NCI-H2107 treated with DMSO at 0.1 percent for 48 hours (cell line): ENCODE results near the gene SCGB1C2.
A peak's percentile ranks its signal among the peaks of the same experiment; 100 is the strongest.
"Not testable (repeated sequence)": the region's sequence is repeated elsewhere in the genome, so short reads cannot be mapped to it uniquely, and the experiment has no call there.

Experiments
- DNase-seq: peaks from one replicate; lab custom pipeline; 2025; ENCODE audit not compliant: unreplicated experiment; lab: John Stamatoyannopoulos, UW

SCGB1C2 gene

DNA sequence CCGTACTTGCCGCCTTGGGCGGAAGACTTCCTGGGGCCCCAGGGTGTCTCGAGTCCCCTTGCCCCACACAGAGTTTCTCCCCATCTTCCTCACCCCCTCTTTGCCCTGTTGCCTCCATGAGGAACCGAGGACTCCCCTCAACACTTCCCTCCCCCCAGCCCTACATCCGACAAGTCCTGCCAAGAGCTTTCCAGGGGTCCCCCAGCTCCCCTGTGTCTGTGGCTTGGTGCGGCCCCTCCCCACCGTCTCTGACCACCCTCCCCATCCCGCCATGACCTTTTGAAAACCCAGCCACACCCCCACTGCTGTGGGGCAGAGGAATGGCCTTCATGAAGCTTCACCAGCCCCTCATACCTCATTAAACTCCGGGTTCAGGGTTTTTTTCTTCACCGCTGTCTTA is 11.4 kb downstream of the SCGB1C2 start:
- no peak for DNase-seq

DNA sequence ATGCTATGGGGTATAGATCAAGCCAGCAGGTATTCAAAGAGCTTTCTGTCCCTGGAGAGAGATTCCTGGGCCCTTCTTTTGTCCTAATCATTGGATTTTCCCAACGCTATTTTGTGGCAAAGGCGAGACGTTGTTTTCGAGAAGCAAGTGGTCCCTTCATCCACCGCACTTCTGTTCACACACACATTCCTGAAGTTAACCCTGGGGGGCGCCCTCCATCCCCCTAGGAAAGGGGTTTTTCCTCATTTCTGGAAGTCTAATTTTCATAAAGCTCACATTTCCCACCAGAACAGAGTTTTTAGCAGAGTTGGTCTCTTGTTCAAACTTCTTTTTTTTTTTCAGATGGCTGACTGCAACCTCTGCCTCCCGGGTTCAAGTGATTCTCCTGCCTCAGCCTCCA is 11.9 kb downstream of the SCGB1C2 start:
- no peak for DNase-seq

DNA sequence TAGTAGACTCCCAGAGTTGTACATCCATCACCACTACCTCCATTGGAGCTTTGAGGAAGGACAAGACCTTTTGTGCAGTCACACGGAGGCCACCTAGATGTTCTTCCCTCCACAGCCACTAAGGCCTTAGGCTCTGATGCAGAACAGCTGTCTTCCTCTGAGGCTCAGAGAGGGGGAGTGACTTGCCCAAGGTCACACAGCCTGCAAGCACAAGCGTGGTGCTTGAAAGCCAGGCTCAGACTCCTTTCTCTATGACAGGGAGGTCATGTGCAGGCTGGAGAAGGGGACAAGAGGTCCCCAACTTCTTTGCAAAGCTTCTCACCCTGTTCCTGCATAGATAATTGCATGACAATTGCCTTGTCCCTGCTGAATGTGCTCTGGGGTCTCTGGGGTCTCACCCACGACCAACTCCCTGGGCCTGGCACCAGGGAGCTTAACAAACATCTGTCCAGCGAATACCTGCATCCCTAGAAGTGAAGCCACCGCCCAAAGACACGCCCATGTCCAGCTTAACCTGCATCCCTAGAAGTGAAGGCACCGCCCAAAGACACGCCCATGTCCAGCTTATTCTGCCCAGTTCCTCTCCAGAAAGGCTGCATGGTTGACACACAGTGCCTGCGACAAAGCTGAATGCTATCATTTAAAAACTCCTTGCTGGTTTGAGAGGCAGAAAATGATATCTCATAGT is 12.7 kb downstream of the SCGB1C2 start:
- no peak for DNase-seq

DNA sequence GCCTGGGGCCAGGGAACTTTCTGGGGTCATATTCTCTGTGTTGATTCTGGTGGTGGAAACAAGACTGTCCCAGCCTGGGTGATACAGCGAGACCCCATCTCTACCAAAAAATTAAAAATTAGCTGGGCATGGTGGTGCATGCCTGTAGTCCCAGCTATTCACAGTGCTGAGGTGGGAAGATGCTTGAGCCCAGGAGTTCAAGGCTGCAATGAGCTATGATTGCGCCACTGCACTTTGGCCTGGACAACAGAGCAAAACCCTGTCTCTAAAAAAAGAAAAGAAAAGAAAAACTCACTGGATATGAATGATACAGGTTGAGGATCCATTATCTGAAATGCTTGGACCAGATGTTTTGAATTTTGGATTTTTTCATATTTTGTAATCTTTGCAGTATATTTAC is 13.6 kb downstream of the SCGB1C2 start:
- DNase-seq = no peak

DNA sequence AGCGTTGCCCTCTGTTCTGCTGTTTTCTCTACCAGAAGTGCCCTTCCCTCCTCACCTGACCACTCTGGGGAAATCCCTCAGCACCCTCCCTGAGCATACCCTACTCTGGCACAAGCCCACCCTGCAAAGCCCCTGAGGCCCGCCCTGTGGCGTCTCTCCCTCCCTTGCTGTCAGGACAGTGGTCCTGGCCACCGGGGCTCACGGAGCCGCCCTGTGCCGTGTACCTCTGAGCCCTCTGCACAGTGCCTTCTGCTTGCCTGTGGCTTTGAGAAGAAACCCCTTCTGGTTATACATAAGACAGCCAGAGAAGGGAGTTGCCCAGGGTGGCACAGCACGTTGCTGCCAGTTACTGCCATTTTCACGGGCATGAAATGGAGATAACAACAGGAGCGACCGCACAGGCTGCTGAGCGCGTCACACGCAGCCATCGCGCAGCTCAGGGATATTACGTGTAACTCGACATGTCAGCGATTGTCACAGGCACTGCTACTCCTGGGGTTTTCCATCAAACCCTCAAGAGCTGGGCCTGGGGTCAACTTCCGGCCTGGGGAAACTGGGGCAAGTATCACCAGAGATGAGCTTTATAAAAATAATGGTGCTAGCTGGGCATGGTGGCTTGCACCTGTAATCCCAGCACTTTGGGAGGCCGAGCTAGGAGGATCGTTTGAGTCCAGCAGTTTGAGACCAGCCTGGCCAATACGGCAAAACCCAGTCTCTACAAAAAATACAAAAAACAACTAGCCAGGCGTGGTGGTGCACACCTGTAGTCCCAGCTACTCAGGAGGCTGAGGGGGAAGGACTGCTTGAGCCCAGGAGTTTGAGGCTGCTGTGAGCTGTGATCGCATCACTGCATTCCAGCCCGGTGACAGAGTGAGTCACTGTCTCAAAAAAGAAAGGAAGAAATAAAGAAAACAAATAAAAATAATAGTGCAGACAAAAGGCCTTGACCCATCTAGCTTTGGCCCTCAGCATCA is 14.8 kb downstream of the SCGB1C2 start:
- no peak for DNase-seq

DNA sequence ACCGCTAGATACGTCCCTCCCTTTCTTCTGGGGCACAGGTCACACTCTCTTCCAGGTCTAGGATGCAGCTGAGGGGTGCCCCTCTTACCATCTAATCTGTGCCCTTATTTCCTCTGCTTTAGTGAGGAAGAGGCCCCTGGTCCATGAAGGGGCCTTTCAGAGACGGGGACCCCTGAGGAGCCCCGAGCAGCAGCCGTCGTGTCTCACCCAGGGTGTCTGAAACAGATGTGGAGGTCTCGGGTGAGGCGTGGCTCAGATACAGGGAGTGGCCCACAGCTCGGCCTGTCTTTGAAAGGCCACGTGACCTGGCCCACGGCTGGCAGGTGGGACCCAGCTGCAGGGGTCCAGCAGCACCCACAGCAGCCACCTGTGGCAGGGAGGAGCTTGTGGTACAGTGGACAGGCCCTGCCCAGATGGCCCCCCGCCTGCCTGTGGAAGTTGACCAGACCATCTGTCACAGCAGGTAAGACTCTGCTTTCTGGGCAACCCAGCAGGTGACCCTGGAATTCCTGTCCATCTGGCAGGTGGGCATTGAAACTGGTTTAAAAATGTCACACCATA is 15.6 kb downstream of the SCGB1C2 start:
- no peak for DNase-seq

DNA sequence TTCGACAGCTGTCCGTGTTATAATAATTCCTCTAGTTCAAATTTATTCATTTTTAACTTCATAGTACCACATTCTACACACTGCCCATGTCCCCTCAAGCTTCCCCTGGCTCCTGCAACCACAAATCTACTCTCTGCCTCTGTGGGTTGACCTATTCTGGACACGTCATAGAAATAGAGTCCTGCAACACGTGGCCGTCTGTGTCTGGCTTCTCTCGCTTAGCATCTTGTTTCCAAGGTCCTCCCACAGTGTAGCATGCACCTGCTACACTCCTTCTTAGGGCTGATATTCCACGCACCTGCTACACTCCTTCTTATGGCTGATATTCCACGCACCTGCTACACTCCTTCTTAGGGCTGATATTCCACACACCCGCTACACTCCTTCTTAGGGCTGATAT is 16.5 kb downstream of the SCGB1C2 start:
- DNase-seq = no peak

DNA sequence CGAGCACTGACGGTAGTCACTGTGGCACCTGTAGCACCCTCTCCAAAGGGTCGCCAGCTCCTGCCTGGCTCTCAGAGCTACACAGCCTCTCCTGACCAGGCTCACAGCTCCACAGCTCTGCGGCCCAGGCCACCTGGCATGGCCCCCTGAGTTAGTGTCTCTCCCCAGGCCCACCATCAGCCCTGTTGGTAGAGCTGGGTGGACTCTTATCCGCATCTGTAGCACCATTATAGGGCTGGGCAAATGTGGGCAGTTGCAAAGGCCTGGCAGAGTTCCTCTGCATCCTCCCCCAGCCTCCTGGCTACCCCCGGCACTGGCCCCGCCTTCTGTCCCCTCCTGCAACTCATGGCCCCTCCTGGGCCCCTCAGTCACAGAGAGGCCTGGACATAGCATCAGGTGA is 18.2 kb downstream of the SCGB1C2 start:
- DNase-seq = no peak

DNA sequence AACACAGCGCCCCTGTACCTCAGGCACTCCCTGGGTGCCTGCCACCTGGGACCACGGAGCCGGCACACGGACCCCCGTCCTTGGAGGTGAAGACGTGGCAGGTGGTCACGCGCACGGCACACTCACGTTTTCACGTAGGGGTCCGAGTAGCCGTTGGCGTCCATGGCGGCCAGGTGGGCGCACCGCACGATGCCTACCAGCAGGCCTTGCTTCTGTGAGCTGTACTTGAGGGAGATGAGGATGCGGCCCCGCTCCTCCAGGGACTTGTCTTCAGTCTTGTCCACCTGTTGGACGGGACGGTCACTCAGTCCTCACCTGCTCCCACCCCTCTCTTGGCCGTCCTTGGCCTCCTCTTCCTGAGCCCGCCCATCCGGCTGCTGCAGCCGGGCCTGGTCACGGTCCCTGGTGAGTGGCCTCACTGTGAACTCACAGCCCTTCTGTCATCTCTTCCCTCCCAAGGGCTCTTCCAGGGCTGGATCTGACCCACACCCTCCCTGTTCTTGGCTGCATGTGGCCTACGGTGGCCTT is 18.8 kb downstream of the SCGB1C2 start:
- no peak for DNase-seq

DNA sequence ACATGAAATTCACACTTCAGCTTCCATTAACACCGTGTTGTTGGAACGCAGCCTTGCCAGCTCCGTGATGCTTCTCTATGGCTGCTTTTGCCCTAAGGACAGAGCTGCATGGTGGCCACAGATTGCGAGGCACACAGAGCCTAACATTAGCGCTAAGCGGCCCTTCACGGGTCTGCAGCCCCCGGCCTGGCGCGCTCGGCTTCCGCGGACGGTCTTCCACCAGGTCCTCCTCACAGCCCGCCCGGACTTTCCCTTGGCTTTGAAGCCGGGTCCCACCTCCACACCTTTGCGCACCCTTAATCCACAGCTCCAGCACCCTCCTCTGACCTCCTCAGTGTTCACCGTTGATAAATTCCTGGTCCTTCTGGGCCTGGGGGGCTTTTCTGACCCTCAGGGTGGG is 19.6 kb downstream of the SCGB1C2 start:
- DNase-seq = no peak

DNA sequence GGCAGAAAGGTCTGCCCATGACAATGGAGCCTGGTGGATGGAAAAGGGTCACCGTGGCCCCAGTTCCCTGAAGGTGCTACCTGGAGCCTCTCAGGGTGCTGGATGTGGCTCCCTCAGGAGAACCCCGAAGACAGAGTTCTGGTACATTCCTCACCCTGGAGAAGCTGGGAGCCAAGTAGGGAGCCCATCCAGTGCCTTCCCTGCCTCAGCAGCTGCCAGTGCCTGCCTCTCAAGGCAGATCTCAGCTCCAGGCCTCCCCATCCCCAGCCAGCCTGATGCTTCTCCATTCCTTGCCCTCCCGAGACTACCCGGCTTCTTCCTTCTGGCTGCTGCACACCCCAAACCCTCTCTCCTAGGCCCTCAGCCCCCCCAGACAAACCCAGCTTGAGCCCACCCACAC is 20.5 kb downstream of the SCGB1C2 start:
- DNase-seq = no peak

DNA sequence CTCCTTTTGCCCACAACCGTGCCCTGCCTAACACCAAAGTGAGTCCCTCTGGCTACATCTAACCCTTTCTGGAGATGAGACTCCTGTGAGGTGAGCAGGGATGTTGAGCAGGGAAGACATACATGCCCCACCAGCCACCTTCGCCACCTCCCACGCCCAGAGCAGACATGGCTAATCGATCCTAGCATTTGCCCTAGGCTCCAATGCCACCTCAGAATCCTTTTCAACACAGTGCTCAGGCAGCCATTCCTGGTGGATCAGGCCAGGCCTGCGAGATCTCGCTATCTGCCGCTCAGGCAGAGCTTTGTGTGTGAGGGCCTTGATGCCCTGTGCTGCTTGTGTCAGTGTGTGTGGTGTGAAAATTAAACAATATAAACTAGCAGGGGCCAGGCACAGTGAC is 21.0 kb downstream of the SCGB1C2 start:
- DNase-seq = no peak

DNA sequence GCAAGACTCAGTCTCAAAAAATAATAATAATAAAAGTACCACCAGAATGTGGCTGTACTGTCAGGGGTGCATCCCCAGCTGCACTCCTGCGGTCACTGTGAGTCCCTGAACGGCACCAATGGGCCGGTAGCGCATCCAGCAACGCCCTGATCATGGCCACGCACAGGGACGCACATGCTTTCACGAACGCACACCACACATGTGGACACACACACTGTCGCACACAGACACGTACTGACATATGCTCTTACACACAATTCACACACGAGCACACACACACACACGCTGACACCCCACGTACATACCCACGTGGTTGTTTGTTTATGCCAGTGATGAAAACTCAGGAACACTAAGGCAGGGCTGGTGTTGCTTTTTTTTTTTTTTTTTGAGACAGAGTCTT is 22.2 kb downstream of the SCGB1C2 start:
- DNase-seq = no peak

DNA sequence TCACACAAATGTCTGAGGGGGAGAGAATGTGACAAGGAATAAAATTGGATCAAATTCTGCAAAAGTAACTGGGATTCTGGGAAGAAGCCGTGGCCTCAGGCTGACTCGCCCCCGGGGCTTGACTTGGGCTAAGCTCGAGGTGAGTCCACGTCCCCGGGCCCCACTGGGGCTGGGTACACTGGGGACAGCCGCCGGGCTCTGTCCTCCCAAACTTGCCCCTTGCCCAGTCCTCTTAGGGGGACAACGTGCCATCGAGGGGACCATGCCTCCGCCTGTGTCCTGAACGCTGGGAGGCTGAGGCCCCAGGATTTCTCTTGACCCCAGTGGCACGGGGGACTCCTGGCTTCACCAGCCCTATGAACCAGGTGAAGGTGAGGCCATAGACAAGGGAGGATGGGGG is 23.0 kb downstream of the SCGB1C2 start:
- no peak for DNase-seq

DNA sequence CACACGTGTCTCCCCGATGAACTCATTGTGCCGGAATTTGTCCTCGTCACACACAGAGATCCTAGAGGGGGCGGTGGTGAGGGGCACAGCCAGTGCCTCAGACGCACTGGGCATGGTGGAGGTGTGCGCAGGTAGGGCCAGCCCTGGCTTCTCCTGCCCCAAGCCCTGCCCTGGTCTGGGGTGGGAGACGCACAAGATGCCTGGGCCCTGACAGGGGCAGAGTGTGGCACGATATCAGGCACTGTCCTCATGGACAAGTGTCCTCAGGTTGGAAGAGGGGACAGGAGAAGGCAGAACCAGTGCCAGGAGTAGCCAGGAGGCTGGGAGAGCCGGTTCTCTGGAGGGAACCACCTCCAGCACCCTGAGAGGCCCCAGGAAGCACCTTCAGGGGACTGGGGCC is 24.1 kb downstream of the SCGB1C2 start:
- DNase-seq = no peak

DNA sequence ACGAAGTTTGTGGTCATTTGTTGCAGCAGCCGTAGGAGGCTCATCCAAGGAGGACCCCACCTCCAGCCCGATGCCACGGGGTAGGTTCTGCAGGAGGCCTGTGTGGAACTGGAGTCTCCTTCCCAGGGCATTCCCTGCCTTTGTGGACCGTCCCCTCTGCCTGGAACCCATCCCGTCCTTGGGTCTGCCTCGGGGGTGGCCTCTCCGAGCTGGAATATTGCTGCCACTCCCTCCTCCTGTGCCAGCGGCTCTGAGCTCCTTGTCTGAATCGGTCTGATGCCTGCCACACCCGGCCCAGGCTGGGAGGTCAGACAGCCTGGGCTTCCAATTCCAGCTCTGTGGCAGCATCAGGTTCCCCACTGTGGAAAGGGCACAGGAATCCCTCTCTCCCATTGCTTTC is 25.3 kb downstream of the SCGB1C2 start:
- DNase-seq = no peak

DNA sequence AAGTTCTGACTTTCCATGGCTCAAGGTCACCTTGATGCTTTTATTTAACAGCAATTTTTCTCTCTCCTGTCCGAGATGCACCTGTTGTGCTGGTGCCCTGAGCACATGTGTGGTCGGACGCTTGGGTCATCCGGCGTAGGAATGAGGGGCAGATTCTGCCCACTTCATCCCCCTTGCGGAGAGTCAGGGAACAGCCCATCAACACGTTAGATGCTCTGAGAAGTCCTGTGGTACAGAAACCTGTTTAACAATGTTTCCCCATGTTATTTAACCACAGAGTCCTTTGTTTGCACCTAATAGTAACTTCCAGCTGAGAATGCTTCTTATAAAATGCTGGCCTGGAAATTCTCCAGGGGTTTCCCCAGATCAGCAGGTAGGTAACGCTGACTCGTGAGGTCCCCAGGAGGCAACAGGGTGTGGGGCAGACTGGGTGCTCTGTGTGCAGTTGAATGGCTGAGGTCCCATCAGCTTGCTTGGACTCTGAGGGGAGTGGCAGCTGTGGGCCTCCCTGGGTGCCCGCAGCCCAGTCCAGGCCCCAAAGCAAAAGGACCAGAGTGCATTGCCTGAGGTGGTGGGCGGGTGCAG is 26.2 kb downstream of the SCGB1C2 start:
- peak; percentile 5 for DNase-seq

DNA sequence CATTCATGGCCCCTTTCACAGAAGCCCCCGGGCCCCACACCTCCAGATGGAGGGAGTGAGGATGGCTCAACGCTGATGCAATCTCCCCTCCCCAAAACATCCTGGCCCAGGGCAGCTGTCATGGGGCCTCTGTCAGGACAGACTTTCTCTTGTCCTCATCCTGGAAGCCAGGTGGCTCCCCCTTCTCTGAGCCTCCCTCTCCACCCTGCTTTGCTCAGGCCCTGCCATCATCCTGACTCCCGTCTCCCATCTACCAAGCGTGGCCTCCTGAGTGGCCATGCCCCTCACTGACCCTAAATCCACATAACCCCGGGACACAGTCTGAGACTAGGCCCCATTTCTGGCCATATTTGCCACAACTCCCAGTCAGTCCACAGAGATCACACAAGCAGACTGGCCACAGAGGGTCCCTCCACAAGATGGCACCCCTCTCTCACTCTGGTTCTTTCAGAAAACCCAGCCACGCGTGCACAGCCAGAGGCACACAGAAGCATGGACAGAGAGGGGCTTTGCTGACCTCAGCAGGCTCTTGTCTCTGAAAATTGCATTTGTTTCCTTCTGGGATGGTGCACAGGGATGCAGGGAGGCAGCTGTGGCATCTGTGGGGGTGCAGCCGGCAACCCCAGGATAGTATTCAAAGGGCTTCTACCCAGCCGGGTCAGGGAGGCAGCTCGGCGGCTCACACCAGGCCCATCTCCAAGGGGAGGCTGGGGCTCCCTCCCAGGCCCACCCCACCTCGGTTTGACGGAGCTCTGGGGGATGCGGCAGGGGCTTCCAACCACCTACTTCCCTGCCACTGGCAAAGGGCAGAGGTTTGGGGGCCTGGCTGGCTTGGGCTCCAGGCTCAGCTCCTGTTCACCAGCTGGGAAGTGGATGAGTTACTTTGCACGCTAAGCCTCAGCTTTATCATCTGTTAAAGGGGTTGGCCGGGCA is 27.2 kb downstream of the SCGB1C2 start:
- DNase-seq = no peak

DNA sequence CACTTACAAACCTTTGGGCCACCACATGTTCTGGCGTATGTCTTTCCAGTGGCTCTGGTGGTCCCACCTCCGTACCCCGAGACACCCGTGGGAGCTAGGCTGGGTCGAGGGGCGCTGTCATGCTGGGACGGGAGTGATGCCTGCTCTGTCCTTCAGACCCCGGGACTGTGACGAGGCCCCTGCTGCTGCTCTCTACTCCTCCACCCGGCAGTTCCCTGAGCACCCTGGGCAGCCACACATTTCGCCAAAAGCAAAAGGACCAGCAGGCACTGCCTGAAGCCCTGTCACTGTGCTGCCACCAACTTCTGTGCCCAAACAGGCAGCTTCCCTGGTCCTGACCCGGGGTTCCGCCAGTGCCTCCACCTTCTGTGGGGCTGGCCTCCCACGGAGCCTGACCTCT is 28.6 kb downstream of the SCGB1C2 start:
- no peak for DNase-seq

DNA sequence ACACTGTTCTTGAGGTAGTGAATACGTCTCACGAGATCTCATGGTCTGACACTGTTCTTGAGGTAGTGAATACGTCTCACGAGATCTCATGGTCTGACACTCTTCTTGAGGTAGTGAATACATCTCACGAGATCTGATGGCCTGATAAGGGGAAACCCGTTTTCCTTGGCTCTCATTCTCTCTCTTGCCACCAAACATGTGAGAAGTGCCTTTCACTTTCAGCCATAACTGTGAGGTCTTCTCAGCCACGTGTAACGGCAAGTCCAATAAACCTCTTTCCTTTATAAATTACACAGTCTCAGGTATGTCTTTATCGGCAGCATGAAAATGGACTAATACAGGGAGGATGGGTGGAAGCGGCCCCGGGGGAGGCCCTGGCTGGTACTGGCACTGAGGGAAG is 31.2 kb downstream of the SCGB1C2 start:
- not testable (repeated sequence) for DNase-seq
